Measurements from ENCODE around the gene GRIK4. TPM values are rescaled to one million over a fixed set of nuclear protein-coding genes. Genes with fewer than 3 reads are reported as not detected.

GRIK4 gene
- total and polyA plus RNA-seq, 9 of the 15 experiments (the other 6 are each of a cell fraction or from before 2014, with no cell fraction given): not detected

DNA sequence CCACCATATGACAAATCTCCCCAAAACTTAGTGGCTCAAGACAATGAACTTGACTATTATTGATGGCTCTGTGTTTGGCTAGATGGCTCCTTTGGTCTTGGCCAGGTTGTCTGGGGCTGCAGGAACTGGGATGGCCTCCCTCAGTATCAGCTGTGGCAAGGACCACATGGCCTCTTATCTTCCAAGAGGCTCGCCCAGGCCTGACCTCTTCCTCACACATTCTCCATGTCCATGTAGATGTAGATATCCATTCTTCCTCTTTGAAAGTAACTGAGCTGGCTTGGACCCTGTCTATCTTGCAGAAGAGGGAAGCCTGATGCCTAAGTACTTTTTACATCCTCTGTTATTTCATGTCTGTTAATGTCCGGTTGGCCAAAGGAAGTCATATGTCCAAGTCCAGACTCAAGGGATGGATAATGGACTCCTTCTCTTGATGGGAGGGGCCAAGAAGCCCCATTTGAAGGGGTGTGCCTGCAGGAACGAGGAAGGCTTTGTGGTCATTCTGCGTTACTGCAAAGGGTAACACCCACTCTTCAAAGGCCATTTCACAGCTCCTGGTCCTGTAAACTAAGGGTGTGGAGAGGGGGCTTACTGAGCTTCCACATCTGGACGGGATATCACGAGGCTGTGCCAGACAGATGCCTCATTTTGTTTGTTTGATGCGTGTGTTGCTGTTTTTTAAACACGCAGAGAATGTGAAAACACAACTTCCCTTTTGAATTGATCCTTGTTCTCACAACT, 87.1 kb downstream of the GRIK4 start (continued):
- TF ChIP-seq TEAD4 (IDR thresholded peaks at IDR 0.05; ENCODE audit: low read length) (peak; percentile 73; the same call in 1 of the 2 replicates), TEAD4 (CRISPR knock-in tag; IDR thresholded peaks at IDR 0.05; ENCODE audit: borderline replicate concordance) (no peak), NCOR1 (IDR thresholded peaks at IDR 0.05) (0 out of 2 replicates have a peak, but pooled peaks have one; percentile 19), ZEB2 (IDR thresholded peaks at IDR 0.05) (no peak), CTBP1 (IDR thresholded peaks at IDR 0.05; ENCODE audit: borderline replicate concordance) (peak; percentile 48; the same call in 1 of the 2 replicates), BACH1 (tag; IDR thresholded peaks at IDR 0.05) (no peak), CBFA2T2 (conservative IDR thresholded peaks at IDR 0.05) (peak; percentile 40), NR4A1 (CRISPR knock-in tag; IDR thresholded peaks at IDR 0.05) (no peak), NR4A1 (tag; IDR thresholded peaks at IDR 0.05) (0 out of 2 replicates have a peak, but pooled peaks have one; percentile 24), KLF13 (tag; IDR thresholded peaks at IDR 0.05; ENCODE audit: borderline replicate concordance, low read depth) (no peak), KLF16 (IDR thresholded peaks at IDR 0.05) (0 out of 2 replicates have a peak, but pooled peaks have one; percentile 62), WHSC1 (IDR thresholded peaks at IDR 0.05; ENCODE audit: low read length) (no peak), FOXK2 (conservative IDR thresholded peaks at IDR 0.05 in 1 of 2, IDR thresholded peaks at IDR 0.05 in 1 of 2; ENCODE audit: low read depth in 2 of 2) (no peak), ZNF324 (CRISPR knock-in tag; IDR thresholded peaks at IDR 0.05) (no peak), TCF3 (CRISPR knock-in tag; IDR thresholded peaks at IDR 0.05) (peak; percentile 82), CREM (IDR thresholded peaks at IDR 0.05; ENCODE audit: low read depth) (no peak), ZNF274 (IDR thresholded peaks at IDR 0.05; ENCODE audit: borderline replicate concordance, low read depth, low read length) (no peak), CBFA2T3 (IDR thresholded peaks at IDR 0.05) (peak; percentile 61)
- TF ChIP-seq, protein P1, sequence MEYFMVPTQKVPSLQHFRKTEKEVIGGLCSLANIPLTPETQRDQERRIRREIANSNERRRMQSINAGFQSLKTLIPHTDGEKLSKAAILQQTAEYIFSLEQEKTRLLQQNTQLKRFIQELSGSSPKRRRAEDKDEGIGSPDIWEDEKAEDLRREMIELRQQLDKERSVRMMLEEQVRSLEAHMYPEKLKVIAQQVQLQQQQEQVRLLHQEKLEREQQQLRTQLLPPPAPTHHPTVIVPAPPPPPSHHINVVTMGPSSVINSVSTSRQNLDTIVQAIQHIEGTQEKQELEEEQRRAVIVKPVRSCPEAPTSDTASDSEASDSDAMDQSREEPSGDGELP (CRISPR knock-in tag; IDR thresholded peaks at IDR 0.05; ENCODE audit: borderline replicate concordance): peak; percentile 54; the same call in 1 of the 2 replicates
- TF ChIP-seq, protein P2, sequence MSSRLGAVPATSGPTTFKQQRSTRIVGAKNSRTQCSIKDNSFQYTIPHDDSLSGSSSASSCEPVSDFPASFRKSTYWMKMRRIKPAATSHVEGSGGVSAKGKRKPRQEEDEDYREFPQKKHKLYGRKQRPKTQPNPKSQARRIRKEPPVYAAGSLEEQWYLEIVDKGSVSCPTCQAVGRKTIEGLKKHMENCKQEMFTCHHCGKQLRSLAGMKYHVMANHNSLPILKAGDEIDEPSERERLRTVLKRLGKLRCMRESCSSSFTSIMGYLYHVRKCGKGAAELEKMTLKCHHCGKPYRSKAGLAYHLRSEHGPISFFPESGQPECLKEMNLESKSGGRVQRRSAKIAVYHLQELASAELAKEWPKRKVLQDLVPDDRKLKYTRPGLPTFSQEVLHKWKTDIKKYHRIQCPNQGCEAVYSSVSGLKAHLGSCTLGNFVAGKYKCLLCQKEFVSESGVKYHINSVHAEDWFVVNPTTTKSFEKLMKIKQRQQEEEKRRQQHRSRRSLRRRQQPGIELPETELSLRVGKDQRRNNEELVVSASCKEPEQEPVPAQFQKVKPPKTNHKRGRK (tag; IDR thresholded peaks at IDR 0.05): no peak
- TF ChIP-seq, protein P3, sequence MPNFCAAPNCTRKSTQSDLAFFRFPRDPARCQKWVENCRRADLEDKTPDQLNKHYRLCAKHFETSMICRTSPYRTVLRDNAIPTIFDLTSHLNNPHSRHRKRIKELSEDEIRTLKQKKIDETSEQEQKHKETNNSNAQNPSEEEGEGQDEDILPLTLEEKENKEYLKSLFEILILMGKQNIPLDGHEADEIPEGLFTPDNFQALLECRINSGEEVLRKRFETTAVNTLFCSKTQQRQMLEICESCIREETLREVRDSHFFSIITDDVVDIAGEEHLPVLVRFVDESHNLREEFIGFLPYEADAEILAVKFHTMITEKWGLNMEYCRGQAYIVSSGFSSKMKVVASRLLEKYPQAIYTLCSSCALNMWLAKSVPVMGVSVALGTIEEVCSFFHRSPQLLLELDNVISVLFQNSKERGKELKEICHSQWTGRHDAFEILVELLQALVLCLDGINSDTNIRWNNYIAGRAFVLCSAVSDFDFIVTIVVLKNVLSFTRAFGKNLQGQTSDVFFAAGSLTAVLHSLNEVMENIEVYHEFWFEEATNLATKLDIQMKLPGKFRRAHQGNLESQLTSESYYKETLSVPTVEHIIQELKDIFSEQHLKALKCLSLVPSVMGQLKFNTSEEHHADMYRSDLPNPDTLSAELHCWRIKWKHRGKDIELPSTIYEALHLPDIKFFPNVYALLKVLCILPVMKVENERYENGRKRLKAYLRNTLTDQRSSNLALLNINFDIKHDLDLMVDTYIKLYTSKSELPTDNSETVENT (CRISPR knock-in tag; IDR thresholded peaks at IDR 0.05): no peak
- TF ChIP-seq, protein P4, sequence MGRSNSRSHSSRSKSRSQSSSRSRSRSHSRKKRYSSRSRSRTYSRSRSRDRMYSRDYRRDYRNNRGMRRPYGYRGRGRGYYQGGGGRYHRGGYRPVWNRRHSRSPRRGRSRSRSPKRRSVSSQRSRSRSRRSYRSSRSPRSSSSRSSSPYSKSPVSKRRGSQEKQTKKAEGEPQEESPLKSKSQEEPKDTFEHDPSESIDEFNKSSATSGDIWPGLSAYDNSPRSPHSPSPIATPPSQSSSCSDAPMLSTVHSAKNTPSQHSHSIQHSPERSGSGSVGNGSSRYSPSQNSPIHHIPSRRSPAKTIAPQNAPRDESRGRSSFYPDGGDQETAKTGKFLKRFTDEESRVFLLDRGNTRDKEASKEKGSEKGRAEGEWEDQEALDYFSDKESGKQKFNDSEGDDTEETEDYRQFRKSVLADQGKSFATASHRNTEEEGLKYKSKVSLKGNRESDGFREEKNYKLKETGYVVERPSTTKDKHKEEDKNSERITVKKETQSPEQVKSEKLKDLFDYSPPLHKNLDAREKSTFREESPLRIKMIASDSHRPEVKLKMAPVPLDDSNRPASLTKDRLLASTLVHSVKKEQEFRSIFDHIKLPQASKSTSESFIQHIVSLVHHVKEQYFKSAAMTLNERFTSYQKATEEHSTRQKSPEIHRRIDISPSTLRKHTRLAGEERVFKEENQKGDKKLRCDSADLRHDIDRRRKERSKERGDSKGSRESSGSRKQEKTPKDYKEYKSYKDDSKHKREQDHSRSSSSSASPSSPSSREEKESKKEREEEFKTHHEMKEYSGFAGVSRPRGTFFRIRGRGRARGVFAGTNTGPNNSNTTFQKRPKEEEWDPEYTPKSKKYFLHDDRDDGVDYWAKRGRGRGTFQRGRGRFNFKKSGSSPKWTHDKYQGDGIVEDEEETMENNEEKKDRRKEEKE (IDR thresholded peaks at IDR 0.05; ENCODE audit: borderline replicate concordance in 1 of 2, control insufficient read depth in 1 of 2, low read depth in 2 of 2, low read length in 1 of 2): no peak

All from K562 (cell line).